CD4-positive, CD25-positive, alpha-beta regulatory T cell (primary cell): Measurements from ENCODE around the gene RBMX. TPM values are rescaled to one million over a fixed set of nuclear protein-coding genes. Genes with fewer than 3 reads are reported as not detected.
A peak's percentile ranks its signal among the peaks of the same experiment; 100 is the strongest.

Experiments
- ATAC-seq, 2 donors: fragments of 150-1000 bp; cut with Tn5 transposase; one replicate each; pipeline ENCODE4 v1.10.0; 2021; ENCODE audit warnings: low read depth in 2 of 2, moderate number of reproducible peaks in 2 of 2, moderate library complexity in 1 of 2
- DNase-seq, 3 donors: peaks; one replicate each; pipeline versions ENCODE4 v3.0.0 to v3.0.0-alpha.2; 2012 to 2022; ENCODE audit warnings: mixed read lengths in 1 of 3
- H3K27ac ChIP-seq: one replicate; pipeline ENCODE4 v1.7.0; 2013; ENCODE audit warnings: mild to moderate bottlenecking, low read length; ENCODE audit not compliant: insufficient read depth, poor library complexity, severe bottlenecking
- H3K27me3 ChIP-seq: one replicate; pipeline ENCODE4 v1.7.0; 2013; ENCODE audit warnings: low read length; ENCODE audit not compliant: control insufficient read depth, insufficient read depth
- H3K36me3 ChIP-seq: one replicate; pipeline ENCODE4 v1.7.0; 2013; ENCODE audit warnings: mild to moderate bottlenecking, low read length, moderate library complexity; ENCODE audit not compliant: control insufficient read depth, insufficient read depth
- H3K4me1 ChIP-seq: 2 replicates; pipeline ENCODE4 v1.7.0; 2013; ENCODE audit warnings: mild to moderate bottlenecking, low read length; ENCODE audit not compliant: insufficient read depth, control insufficient read depth, poor library complexity, severe bottlenecking
- H3K4me3 ChIP-seq: one replicate; pipeline ENCODE4 v1.7.0; 2013; ENCODE audit warnings: low read depth, mild to moderate bottlenecking, low read length, moderate library complexity
- H3K9me3 ChIP-seq, 2 experiments: 1 replicate in 1 of 2; 2 replicates in 1 of 2; pipeline ENCODE4 v1.7.0; 2013; ENCODE audit warnings: low read length in 2 of 2, mild to moderate bottlenecking in 1 of 2, moderate library complexity in 1 of 2; ENCODE audit not compliant: control insufficient read depth in 2 of 2
- H3K27ac Mint-ChIP-seq, 3 donors: one replicate each; pipeline ENCODE4 v1.8.0; 2020 to 2022; ENCODE audit warnings: mild to moderate bottlenecking in 3 of 3, mixed read lengths in 3 of 3, moderate library complexity in 2 of 3
- H3K27me3 Mint-ChIP-seq: one replicate; pipeline ENCODE4 v1.8.0; 2022; ENCODE audit warnings: mild to moderate bottlenecking, mixed read lengths
- H3K36me3 Mint-ChIP-seq: one replicate; pipeline ENCODE4 v1.8.0; 2020; ENCODE audit warnings: mixed read lengths
- H3K4me1 Mint-ChIP-seq, 4 donors: one replicate each; pipeline ENCODE4 v1.8.0; 2020 to 2022; ENCODE audit warnings: mixed read lengths in 4 of 4, mild to moderate bottlenecking in 1 of 4
- H3K4me3 Mint-ChIP-seq, 4 donors: one replicate each; pipeline ENCODE4 v1.8.0; 2020 to 2022; ENCODE audit warnings: mild to moderate bottlenecking in 4 of 4, mixed read lengths in 4 of 4, moderate library complexity in 3 of 4
- H3K9me3 Mint-ChIP-seq, 7 donors: one replicate each; pipeline ENCODE4 v1.8.0; 2020 to 2022; ENCODE audit warnings: mixed read lengths in 7 of 7, mild to moderate bottlenecking in 3 of 7, moderate library complexity in 2 of 7
- polyA plus RNA-seq, 4 donors: library from polyadenylated mRNA; unstranded; fragments of 300-500 nt; fragmentation: Illumina TruSeq; gene quantifications; one replicate each; pipeline ENCODE4 v1.2.3, GENCODE V29; 2021
- total RNA-seq: library from RNA; stranded (reverse); gene quantifications from one replicate; pipeline ENCODE4 v1.2.3, GENCODE V29; 2022

RBMX gene
- total and polyA plus RNA-seq, 5 donors from 2014 or later: 181 to 249 (median 213) TPM

DNA sequence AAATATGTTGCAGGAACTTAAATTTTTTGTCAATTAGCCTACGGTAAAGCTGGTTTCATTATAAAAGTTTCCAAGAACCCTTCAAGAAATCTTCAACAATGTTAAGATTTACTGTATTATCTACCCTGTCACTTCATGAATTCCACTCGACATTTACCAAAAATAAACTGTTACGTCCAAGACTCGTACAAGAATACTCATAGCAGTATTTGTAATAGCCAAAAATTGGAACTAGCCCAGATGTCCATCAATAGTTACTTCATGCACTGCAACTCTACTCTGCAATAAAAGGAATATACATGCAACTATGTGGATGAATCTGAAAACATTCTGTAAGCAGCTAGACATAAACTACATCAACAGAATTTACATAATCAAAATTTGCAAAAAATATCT is 13.4 kb downstream of the RBMX start:
- Mint-ChIP-seq H3K4me1 (peaks cover 8 to 44% (median 21%) of the 10 kb centered on the region in 4 donors), H3K9me3 (no peaks in the 10 kb centered on the region), H3K36me3 (peaks cover 14% of the 10 kb centered on the region), H3K4me3 (peak overlapping the region in 2 of 4 donors; percentile 70 to 74), H3K27me3 (no peaks in the 10 kb centered on the region), H3K27ac (peak overlapping the region in 2 of 3 donors; percentile 31 to 32)
- H3K27me3 ChIP-seq: no peaks in the 10 kb centered on the region
- no peak overlapping the region for H3K4me3 ChIP-seq
- DNase-seq (no peak), ATAC-seq (no peak)
- peak overlapping the region; percentile 14 for H3K27ac ChIP-seq
- H3K36me3 ChIP-seq: peaks cover 33% of the 10 kb centered on the region
- H3K9me3 ChIP-seq: no peaks in the 10 kb centered on the region
- H3K4me1 ChIP-seq: peaks cover 12% of the 10 kb centered on the region

DNA sequence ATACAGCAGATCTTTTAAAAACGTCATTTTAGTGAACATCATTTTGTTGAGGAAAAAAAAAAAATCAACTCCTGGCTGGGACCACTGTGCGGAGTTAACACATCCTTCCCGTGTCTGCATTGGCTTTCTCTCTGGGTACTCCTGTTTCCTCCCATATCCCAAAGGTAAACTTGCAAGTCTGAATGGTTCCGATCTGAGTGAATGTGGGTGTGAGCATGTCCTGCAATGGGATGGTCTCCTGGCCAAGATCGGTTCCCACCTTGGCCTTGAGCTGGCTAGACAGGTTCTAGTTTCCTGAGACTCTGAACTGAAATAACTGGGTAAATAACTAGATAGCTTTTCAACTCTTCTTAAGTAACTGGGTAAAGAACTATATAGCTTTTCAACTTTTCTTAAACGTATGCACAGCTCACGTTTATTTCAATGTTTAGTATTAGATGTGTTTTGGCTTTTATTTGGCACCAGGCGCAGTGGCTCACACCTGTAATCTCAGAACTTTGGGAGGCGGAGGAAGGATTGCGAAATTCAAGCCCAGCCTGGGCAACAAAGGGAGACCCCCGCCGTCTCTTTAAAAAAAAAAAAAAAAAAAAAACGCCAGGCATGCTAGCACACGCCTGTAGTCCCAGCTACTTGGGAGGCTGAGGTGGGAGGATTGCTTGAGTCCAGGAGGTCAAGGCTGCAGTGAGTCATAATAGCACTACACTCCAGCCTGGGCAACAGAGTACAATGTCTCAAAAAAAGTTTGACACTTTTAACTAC is 14.0 kb downstream of the RBMX start:
- no peak for ATAC-seq
- DNase-seq: no peak
- H3K27ac ChIP-seq: no peak overlapping the region
- H3K9me3 ChIP-seq: no peaks in the 10 kb centered on the region
- peaks cover 12% of the 10 kb centered on the region for H3K4me1 ChIP-seq
- Mint-ChIP-seq H3K4me3 (peak overlapping the region in 2 of 4 donors; percentile 51 to 70), H3K4me1 (peaks cover 8 to 42% (median 22%) of the 10 kb centered on the region in 4 donors), H3K9me3 (no peaks in the 10 kb centered on the region), H3K27me3 (no peaks in the 10 kb centered on the region), H3K36me3 (peaks cover 20% of the 10 kb centered on the region), H3K27ac (peak overlapping the region in 2 of 3 donors; percentile 53 to 62)
- peaks cover 35% of the 10 kb centered on the region for H3K36me3 ChIP-seq
- H3K27me3 ChIP-seq: no peaks in the 10 kb centered on the region
- H3K4me3 ChIP-seq: no peak overlapping the region

DNA sequence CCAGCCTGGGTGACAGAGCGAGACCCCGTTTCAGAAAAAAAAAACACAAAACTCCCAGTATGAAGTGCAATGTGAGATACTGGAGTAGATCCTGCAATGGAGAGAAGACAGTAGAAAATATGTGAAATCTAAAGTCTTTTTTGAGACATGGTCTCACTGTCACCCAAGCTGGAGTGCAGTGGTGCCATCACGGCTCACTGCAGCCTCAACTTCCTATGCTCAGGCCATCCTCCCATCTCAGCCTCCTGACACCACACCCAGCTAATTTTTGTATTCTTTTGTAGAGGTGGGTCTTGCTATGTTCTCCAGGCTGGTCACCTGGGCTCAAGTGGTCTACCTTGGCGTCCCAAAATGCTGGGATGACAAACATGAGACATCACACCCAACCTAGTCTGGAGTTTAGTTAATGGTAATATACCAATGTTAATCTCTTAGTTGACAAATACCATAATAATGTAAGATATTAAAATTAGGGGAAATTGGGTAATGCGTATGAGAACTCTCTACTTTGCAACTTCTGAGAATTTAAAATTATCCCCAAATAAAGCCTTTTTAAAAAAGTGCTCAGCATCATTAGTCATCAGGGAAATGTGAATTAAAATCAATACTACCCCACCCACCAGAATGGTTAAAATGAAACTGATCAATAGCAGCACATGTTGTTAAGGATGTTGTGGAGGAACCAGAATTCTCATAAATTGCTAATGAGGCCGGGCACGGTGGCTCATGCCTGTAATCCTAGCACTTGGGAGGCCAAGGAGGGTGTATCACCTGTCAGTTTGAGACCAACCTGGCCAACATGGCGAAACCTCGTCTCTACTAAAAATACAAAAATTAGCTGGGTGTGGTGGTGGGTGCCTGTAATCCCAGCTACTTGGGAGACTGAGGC is 15.0 kb downstream of the RBMX start:
- no peak overlapping the region for H3K4me3 ChIP-seq
- Mint-ChIP-seq H3K4me3 (peak overlapping the region in 1 of 4 donors; percentile 51), H3K27ac (peak overlapping the region in 1 of 3 donors; percentile 53), H3K27me3 (no peaks in the 10 kb centered on the region), H3K4me1 (peaks cover 8 to 42% (median 23%) of the 10 kb centered on the region in 4 donors), H3K36me3 (peaks cover 20% of the 10 kb centered on the region), H3K9me3 (no peaks in the 10 kb centered on the region)
- H3K4me1 ChIP-seq: peaks cover 12% of the 10 kb centered on the region
- H3K27me3 ChIP-seq: no peaks in the 10 kb centered on the region
- peaks cover 38% of the 10 kb centered on the region for H3K36me3 ChIP-seq
- no peaks in the 10 kb centered on the region for H3K9me3 ChIP-seq
- ATAC-seq (no peak), DNase-seq (peak in 1 of 3 donors; percentile 34)
- H3K27ac ChIP-seq: no peak overlapping the region

DNA sequence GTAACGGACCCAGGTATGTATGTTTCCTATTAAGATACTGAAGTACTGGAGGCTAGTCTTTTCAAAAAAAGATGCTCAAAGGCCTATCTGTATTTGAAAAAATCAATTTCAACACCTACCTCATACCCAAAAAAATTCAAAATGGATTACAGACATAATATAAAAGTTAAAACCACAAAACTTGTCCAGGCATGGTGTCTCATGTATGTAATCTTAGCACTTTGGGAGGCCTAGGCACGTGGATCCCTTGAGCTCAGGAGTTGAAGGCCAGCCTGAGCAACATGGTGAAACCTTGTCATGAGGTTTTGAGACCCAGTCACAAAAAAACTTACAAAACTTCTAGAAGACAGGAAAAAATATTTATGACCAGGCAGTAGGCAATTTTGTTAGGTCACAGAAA is 16.7 kb downstream of the RBMX start:
- H3K36me3 ChIP-seq: peaks cover 24% of the 10 kb centered on the region
- Mint-ChIP-seq H3K9me3 (no peaks in the 10 kb centered on the region), H3K36me3 (peaks cover 21% of the 10 kb centered on the region), H3K27ac (no peak overlapping the region), H3K27me3 (no peaks in the 10 kb centered on the region), H3K4me1 (peaks cover 4 to 26% (median 16%) of the 10 kb centered on the region in 4 donors), H3K4me3 (no peak overlapping the region)
- no peaks in the 10 kb centered on the region for H3K27me3 ChIP-seq
- no peak overlapping the region for H3K27ac ChIP-seq
- peaks cover 4% of the 10 kb centered on the region for H3K4me1 ChIP-seq
- ATAC-seq (no peak), DNase-seq (no peak)
- no peak overlapping the region for H3K4me3 ChIP-seq
- no peaks in the 10 kb centered on the region for H3K9me3 ChIP-seq

DNA sequence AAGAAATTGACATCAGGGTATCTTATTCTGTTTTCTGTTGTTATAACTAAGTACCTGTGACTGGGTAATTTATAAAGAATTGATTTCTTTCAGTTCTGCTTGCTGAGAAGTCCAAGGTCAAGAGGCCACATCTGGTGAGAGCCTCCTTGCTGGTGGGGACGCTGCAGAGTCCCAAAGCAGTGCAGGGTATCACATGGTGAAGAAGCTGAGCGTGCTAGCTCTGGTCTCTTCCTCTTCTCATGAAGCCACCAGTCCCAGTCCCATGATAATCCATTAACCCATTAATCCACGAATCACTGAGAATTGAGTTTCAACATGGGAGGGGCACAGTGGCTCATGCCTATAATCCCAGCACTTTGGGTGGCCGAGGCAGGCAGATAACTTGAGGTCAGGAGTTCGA is 18.0 kb downstream of the RBMX start:
- H3K27me3 ChIP-seq: no peaks in the 10 kb centered on the region
- H3K4me1 Mint-ChIP-seq: peaks cover 4 to 25% (median 16%) of the 10 kb centered on the region in 4 donors
- DNase-seq: no peak
- peaks cover 26% of the 10 kb centered on the region for H3K36me3 Mint-ChIP-seq
- no peaks in the 10 kb centered on the region for H3K9me3 ChIP-seq
- H3K4me3 ChIP-seq: no peak overlapping the region
- ATAC-seq: no peak
- H3K27ac Mint-ChIP-seq: no peak overlapping the region
- H3K27me3 Mint-ChIP-seq: no peaks in the 10 kb centered on the region
- H3K4me3 Mint-ChIP-seq: no peak overlapping the region
- peaks cover 2% of the 10 kb centered on the region for H3K4me1 ChIP-seq
- no peak overlapping the region for H3K27ac ChIP-seq
- H3K9me3 Mint-ChIP-seq: no peaks in the 10 kb centered on the region
- peaks cover 17% of the 10 kb centered on the region for H3K36me3 ChIP-seq

DNA sequence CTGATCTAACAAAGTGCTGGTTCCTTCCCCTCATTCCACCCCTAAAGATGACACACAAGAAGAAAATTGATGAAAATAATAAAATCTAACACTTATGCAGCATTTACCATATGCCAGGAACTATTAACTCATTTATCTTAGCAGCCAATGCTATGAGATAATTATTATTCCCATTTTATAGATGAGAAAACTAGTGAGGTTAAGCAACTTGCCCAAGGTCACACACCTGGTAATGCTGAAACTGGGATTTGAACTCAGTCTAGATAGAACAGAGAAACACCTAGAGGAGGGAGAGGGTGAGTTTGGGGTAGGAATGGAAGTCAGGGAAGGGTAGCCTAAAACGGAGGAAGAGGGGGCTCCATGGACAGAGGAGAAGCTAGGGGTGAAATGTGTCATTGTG is 18.6 kb downstream of the RBMX start:
- Mint-ChIP-seq H3K36me3 (peaks cover 26% of the 10 kb centered on the region), H3K4me1 (peaks cover 4 to 19% (median 11%) of the 10 kb centered on the region in 4 donors), H3K4me3 (no peak overlapping the region), H3K27ac (no peak overlapping the region), H3K27me3 (no peaks in the 10 kb centered on the region), H3K9me3 (no peaks in the 10 kb centered on the region)
- Histone ChIP-seq H3K9me3 (no peaks in the 10 kb centered on the region), H3K27ac (no peak overlapping the region), H3K4me3 (no peak overlapping the region), H3K36me3 (peaks cover 14% of the 10 kb centered on the region), H3K27me3 (no peaks in the 10 kb centered on the region), H3K4me1 (no peaks in the 10 kb centered on the region)
- DNase-seq (no peak), ATAC-seq (no peak)

DNA sequence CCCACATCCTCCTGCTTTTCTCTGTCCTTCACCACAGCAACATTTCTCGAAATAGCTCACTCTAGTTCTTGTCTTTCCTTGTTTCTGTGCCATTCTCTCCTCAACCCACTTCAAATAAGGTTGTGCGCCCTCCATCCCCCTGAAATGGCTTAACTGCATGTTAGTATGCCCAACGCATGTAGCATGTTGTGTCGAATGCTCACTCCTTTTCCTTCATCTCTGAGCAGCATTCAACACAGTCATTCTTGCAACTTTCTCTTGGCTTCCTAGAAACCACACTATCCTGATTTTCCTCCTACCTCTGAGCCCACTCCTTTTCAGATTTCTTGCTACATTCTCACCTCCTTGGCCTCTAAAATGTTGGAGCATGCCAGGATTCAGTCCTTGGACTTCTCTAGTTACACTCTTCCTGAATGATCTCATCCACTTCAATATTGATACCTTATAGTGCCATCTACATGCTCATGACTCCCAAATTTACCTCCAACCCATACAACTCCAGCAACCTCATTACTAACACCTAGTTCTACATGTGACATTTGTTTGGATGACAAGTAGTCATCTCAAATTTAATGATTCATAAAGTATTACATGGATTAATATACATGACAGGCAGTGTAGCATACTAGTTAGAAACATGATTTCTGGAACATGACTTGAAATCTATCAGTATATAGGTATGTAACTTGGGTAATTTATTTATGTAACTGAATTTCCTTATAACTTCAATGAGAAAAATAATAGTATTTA is 22.3 kb downstream of the RBMX start:
- H3K4me3 ChIP-seq: no peak overlapping the region
- Mint-ChIP-seq H3K36me3 (peaks cover 23% of the 10 kb centered on the region), H3K4me1 (peaks cover 0 to 18% (median 7%) of the 10 kb centered on the region in 4 donors), H3K4me3 (no peak overlapping the region), H3K9me3 (no peaks in the 10 kb centered on the region), H3K27me3 (no peaks in the 10 kb centered on the region), H3K27ac (peak overlapping the region in 2 of 3 donors; percentile 23 to 79)
- H3K27ac ChIP-seq: no peak overlapping the region
- H3K9me3 ChIP-seq: no peaks in the 10 kb centered on the region
- DNase-seq (no peak), ATAC-seq (no peak)
- peaks cover 14% of the 10 kb centered on the region for H3K36me3 ChIP-seq
- H3K27me3 ChIP-seq: no peaks in the 10 kb centered on the region
- no peaks in the 10 kb centered on the region for H3K4me1 ChIP-seq
